Mesenchymal stem cell (in vitro differentiated cells and primary cell): ENCODE data around the gene ACY1. TPM values are rescaled to one million over a fixed set of nuclear protein-coding genes. Genes with fewer than 3 reads are reported as not detected.

ENCODE experiments used
- small RNA-seq: library from polyadenylated mRNA; stranded (forward); fragments of <200 nt; extraction: miRNeasy Mini kit (QIAGEN cat#:217004); gene quantifications from one replicate; pipeline ENCODE3, GENCODE V24; 2013; ENCODE audit warnings: low read depth

ACY1 gene

Small RNA genes lying within 50 kb of the gene (small RNA-seq; reads per million reads assigned to genes)
- not detected for gene AC115284.1
